Right renal pelvis (tissue), 4 donors: Measurements from ENCODE around the gene PTPRG. TPM values are rescaled to one million over a fixed set of nuclear protein-coding genes. Genes with fewer than 3 reads are reported as not detected.

Experiments
- DNase-seq, 4 donors: peaks; one replicate each; pipeline ENCODE4 v3.0.0-alpha.2; 2013; ENCODE audit warnings: low read depth in 4 of 4, low spot score in 3 of 4, missing footprints in 1 of 4
- polyA plus RNA-seq, 4 donors: library from polyadenylated mRNA; unstranded; fragments of 120-200 nt; gene quantifications; one replicate each; pipeline ENCODE4 v1.2.1, GENCODE V29; 2013; ENCODE audit not compliant: insufficient read length in 4 of 4

The PTPRG gene
- polyA plus RNA-seq, 4 donors, result 76.3 to 93.4 (median 85.3) TPM

GRCh38 chr3:62057339-62058047, 496.1 kb downstream of the PTPRG start:
- DNase-seq, result no peak

GRCh38 chr3:62065985-62066693, 504.8 kb downstream of the PTPRG start:
- DNase-seq, result no peak

GRCh38 chr3:62068337-62068736, 507.0 kb downstream of the PTPRG start:
- no peak for DNase-seq

GRCh38 chr3:62070891-62071290, 509.5 kb downstream of the PTPRG start:
- no peak for DNase-seq

- DNase-seq, result no peak
Measured at GRCh38 chr3:62073038-62073437, 511.7 kb downstream of the PTPRG start.

- DNase-seq, result no peak
Measured at GRCh38 chr3:62084558-62084957, 523.2 kb downstream of the PTPRG start.

- DNase-seq, result no peak
Measured at GRCh38 chr3:62088472-62089104, 527.2 kb downstream of the PTPRG start.

GRCh38 chr3:62090066-62090465, 528.7 kb downstream of the PTPRG start:
- DNase-seq, result no peak

- no peak for DNase-seq
Measured at GRCh38 chr3:62090519-62090918, 529.1 kb downstream of the PTPRG start.

- DNase-seq, result no peak
Measured at GRCh38 chr3:62093025-62093424, 531.7 kb downstream of the PTPRG start.

GRCh38 chr3:62094461-62094860, 533.1 kb downstream of the PTPRG start:
- no peak for DNase-seq

- DNase-seq, result no peak
Measured at GRCh38 chr3:62095080-62095479, 533.7 kb downstream of the PTPRG start.

GRCh38 chr3:62095756-62096155, 534.4 kb downstream of the PTPRG start:
- no peak for DNase-seq

GRCh38 chr3:62096521-62096920, 535.1 kb downstream of the PTPRG start:
- DNase-seq, result no peak

GRCh38 chr3:62097121-62097520, 535.8 kb downstream of the PTPRG start:
- no peak for DNase-seq

- no peak for DNase-seq
Measured at GRCh38 chr3:62098646-62099365, 537.4 kb downstream of the PTPRG start.

GRCh38 chr3:62100282-62100989, 539.1 kb downstream of the PTPRG start:
- DNase-seq, result no peak

- DNase-seq, result no peak
Measured at GRCh38 chr3:62101488-62101887, 540.1 kb downstream of the PTPRG start.

GRCh38 chr3:62103531-62103930, 542.2 kb downstream of the PTPRG start:
- no peak for DNase-seq

- DNase-seq, result no peak
Measured at GRCh38 chr3:62109534-62109933, 548.2 kb downstream of the PTPRG start.
